ENCODE data around the gene TMSB15C.
"Not testable (repeated sequence)": the region's sequence is repeated elsewhere in the genome, so short reads cannot be mapped to it uniquely, and the experiment has no call there.

The TMSB15C gene

GRCh38 chrX:104075778-104076445 is at the start of gene TMSB15C:
Gene TMSB15C, minus strand, starts transcription at chrX:104076236.
- not testable (repeated sequence) for DNase-seq

- DNase-seq: no peak
Observed at GRCh38 chrX:104122829-104123228, 46.8 kb upstream of the TMSB15C start.

GRCh38 chrX:104118765-104119164 is 42.7 kb upstream of the TMSB15C start:
- peak; percentile 0 for DNase-seq

- DNase-seq: no peak
Observed at GRCh38 chrX:104117759-104118158, 41.7 kb upstream of the TMSB15C start.

- DNase-seq: peak; percentile 22
Observed at GRCh38 chrX:104113222-104113965, 37.4 kb upstream of the TMSB15C start.

- peak; percentile 39 for DNase-seq
Observed at GRCh38 chrX:104112326-104112951, 36.4 kb upstream of the TMSB15C start, which contains the start of gene ZCCHC18. Gene ZCCHC18, plus strand, starts transcription at chrX:104112523. Its CDS starts 1,589 bp downstream, at chrX:104114112.

DNA sequence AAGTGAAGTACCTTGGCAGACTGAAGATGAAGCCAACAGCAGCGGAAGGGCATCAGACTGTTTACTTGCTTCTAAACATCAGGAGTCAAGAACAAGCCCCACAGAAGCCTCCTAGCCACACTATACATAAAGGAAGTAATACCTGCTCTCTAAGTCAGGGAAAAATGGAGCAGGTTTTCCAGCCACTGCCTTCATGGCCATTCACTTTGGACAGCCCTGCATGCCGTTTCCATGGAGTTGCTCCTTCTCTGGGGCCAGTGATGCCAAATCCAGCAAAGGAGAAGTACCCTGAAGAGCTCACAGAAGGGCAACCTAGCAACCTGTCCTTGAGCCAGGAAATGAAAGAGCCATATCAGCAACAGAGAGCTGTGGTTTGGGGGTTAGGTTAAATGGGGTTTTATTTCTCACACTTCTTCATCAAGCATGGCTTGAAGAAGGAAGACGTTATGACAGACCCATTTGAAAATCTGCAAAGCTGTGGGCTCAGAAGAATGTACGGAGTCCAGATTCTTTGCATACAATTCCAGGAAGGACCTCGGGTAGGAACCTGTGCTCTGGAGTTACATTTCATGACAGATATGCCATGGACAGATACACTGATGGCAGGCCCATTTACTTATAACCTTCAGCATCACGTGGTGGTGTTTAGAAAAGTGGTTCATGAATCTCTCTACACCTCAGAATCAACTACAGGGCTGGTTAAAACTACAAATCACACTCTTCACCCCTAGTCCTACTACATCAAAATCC is 34.6 kb upstream of the TMSB15C start:
- DNase-seq: not testable (repeated sequence)

DNA sequence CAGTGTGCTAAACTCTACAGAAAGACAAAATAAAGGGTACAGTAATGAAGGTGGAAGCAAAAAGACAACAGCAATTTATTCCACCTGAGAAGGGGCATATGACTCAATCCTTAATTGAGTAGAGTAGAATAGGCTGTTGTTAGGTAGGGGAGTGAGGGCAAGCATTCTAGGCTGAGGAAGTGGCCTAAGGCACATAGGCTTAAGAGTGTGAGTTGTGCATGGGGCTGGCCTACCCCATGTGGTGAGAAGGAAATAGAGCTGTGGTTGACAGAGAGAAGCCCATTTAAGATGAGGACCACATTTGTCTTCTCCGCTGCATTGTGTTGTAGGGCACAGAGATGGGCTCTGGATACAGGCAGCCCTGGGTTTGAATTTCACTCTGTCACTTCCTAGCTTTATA is 32.9 kb upstream of the TMSB15C start:
- no peak for DNase-seq

GRCh38 chrX:104105330-104106262 is 29.6 kb upstream of the TMSB15C start:
- DNase-seq: no peak

GRCh38 chrX:104104676-104105075 is 28.6 kb upstream of the TMSB15C start:
- no peak for DNase-seq

DNA sequence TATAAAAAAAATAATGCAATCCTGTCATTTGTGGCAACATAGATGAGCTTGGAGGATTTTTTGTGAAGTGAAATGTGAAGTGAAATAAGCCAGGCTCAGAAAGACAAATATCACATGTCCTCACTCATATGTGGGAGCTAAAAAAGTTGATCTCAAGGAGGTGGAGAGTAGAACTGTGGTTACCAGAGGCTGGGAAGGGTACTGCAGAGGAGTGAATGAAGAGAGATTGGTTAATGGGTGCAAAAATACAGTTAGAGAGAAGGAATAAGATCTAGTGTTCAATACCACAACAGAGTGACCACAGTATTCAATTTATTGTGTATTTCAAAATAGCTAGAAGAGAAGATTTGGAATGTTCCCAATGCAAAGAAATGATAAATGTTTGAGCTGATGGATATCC is 22.9 kb upstream of the TMSB15C start:
- DNase-seq: no peak

- peak; percentile 51 for DNase-seq
Observed at GRCh38 chrX:104098151-104098808, 22.2 kb upstream of the TMSB15C start.

- DNase-seq: no peak
Observed at GRCh38 chrX:104085919-104086318, 9.9 kb upstream of the TMSB15C start.

DNA sequence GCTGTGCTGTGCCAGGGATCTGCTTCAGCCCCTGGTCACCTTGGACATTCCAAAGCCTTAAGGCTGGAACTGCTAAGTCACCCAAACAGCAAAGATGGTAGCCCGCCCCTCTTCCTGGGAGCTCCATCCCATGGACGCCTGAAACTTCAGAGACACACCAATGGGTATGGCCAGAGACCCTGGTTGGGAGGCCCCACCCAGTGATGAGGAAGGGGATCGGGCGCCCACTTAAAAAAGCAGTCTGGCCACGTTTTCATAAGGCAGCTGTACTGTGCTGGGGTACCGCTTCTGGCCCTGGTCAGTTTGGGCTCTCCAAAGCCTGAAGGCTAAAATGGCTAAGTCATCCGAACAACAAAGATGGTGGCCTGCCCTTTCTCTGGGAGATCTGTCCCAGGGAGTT is 9.4 kb upstream of the TMSB15C start:
- no peak for DNase-seq

DNA sequence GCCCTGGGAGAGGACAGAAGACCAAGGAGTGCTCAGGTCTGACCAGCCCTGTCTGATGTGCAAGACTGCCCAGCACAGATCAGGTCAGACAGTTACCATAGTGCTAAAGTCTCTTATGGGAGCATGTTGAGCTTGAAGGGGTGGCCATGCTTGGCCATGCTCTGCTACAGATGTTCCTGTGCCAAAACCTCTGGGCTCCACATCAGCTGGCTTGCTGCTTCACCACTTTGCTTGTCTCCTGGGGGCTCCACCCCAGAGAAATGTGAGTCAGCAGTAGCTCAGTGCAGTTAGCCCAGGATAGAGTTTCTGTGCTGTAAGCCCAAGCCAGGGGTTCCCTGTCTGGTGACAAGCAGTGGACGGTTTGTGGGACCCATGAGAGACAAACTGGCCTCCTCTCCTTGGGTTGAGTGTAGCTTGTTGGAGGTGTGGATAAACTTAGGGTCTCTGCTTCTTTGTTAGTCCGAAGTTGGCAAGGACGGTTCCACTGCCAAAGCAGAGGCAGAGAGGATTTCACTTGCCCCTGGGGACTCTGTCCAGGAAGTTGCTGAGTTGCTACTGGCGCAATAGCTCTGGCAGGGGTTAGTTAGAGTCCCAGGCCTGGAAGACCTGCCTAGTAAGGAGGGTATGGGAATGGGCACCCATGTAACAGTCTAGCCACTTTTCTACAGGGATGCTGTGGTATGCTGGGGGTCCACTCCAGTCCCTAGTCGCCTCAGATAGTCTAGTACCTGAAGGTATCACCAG is 8.7 kb upstream of the TMSB15C start:
- DNase-seq: no peak

DNA sequence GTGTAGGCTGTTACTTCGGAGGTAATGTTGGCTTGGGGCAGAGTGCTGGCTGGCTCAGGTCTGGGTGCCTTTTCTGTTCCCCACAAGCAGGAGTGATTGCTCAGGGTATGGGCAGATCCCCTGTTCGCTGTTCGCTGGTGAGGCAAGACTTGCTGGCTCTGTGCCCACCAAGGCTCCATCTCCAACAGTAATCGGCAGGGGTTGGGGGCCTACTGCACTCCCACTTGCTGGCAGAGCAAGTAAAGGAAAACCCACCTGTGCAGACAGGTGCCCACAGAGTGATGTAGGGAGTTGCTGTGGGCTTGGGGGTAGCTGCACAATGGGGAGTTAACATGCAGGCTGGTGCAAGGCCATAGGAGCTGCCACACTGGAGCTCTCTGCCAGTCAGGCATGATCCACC is 8.0 kb upstream of the TMSB15C start:
- DNase-seq: no peak

DNA sequence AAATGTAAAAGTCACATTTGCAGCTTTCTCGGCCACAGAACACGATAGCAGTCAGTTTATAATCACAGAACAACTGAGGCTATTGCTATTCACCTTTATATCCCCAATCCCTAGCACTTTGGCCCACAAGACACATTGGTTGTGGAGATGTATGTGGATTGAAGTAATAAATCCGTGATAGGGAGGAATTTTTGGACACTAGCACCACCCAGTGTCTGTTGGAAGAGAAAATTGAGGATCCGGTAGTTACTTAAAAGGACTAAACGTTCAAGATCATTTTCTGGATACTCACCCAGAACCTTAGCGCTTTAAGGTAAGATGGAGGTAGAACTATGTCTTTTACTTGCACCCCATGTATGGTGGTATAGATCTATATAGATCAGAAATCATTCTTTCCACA is 1.8 kb upstream of the TMSB15C start:
- DNase-seq: not testable (repeated sequence)

GRCh38 chrX:104062636-104063035 is 13.4 kb downstream of the TMSB15C start:
- not testable (repeated sequence) for DNase-seq

DNA sequence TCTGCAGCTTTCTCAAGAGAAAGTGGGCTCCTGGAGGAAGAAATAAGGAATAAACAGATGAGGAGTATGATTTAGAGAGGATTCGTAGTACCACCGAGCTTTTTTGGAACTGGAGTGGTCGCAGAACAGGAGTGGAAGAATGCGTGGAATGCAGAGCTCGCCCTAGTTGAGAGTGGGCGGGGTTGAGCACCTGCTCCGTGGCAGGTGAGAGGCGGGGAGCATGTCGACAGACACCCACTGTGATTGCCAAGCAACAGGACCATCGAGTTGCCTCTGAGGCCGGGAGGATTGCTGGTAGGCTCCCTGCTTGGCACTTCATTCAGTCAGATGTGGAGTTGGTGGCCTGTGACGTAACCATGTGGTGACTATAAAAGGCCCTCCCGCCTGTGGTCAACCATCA is 21.1 kb downstream of the TMSB15C start:
- DNase-seq: not testable (repeated sequence)

GRCh38 chrX:104047171-104047570 is 28.9 kb downstream of the TMSB15C start:
- no peak for DNase-seq

- no peak for DNase-seq
Observed at GRCh38 chrX:104045642-104046041, 30.4 kb downstream of the TMSB15C start.
